MM.1S (cell line): ENCODE data around the gene CAND2.

Experiments
- EZH2 ChIP-seq: fragments of 300-600 bp; sonication (generic); optimal IDR thresholded peaks from 2 replicates; pipeline ENCODE3; 2017; ENCODE audit warnings: low read depth, mild to moderate bottlenecking, antibody characterized with exemption, low read length, mixed read lengths
- EZH2phosphoT487 ChIP-seq: fragments of 300-600 bp; sonication (generic); IDR thresholded peaks from 2 replicates; pipeline ENCODE4 v1.6.1; 2018; ENCODE audit warnings: antibody characterized with exemption, low read length
- TF ChIP-seq, protein P1 (sequence below): fragments of 300-600 bp; sonication (generic); IDR thresholded peaks from 2 replicates; pipeline ENCODE4 v1.5.1; 2016; ENCODE audit warnings: antibody characterized with exemption, low read length, mixed read lengths

DNA sequence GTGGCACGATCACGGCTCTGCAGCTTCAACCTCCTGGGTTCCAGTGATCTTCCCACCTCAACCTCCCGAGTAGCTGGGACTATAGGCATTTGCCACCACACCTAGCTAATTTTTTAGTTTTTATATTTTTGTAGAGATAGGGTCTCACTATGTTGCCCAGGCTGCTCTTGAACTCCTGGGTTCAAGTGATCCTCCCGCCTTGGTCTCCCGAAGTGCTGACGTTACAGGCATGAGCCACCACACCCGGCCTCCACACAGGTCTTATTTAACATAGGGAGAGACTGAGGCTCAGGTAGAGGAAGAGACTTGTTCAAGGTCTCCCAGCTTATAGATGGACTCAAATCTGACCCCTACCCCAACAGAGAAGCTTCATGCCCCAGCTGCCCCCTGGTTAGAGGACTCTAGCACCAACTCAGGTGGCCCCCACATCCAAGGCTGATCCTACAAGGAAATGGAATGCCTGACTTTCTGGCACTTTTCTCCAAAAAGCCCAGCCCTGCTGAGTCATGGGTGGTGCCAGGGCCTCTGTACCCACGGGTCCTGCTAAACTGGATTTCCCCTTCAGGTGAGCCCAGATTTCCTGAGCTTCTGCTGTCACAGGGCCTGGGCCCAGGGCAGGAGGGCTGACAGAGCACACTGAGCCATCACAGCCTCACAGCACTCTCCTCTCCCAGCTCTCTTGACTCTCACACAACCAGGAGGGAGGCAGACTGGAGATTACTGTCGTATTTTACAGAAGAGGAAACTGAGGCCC lies 43.0 kb upstream of the CAND2 start:
- TF ChIP-seq, protein P1, sequence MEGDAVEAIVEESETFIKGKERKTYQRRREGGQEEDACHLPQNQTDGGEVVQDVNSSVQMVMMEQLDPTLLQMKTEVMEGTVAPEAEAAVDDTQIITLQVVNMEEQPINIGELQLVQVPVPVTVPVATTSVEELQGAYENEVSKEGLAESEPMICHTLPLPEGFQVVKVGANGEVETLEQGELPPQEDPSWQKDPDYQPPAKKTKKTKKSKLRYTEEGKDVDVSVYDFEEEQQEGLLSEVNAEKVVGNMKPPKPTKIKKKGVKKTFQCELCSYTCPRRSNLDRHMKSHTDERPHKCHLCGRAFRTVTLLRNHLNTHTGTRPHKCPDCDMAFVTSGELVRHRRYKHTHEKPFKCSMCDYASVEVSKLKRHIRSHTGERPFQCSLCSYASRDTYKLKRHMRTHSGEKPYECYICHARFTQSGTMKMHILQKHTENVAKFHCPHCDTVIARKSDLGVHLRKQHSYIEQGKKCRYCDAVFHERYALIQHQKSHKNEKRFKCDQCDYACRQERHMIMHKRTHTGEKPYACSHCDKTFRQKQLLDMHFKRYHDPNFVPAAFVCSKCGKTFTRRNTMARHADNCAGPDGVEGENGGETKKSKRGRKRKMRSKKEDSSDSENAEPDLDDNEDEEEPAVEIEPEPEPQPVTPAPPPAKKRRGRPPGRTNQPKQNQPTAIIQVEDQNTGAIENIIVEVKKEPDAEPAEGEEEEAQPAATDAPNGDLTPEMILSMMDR = no peak
- no peak for TF ChIP-seq EZH2phosphoT487
- no peak for TF ChIP-seq EZH2
